WTC11 (cell line): ENCODE measurements around the gene SEC24C. TPM values are rescaled to one million over a fixed set of nuclear protein-coding genes. Genes with fewer than 3 reads are reported as not detected.
A peak's percentile ranks its signal among the peaks of the same experiment; 100 is the strongest.

Experiments
- ATAC-seq: fragments of 200-7000 bp; cut with Tn5 transposase; 2 replicates; pipeline ENCODE4 v1.10.0; 2021; ENCODE audit warnings: mild to moderate bottlenecking, moderate library complexity
- CTCF ChIA-PET: fragments of 300-600 bp; sonication (Branson Sonifier 250); formaldehyde crosslinking; loops from one replicate; lab custom pipeline; 2021; ENCODE audit warnings: antibody characterized with exemption; lab: Charles Lee
- POLR2A ChIA-PET: fragments of 350-600 bp; sonication (Branson Sonifier 250); formaldehyde crosslinking; loops from one replicate; lab custom pipeline; 2021; ENCODE audit warnings: antibody characterized with exemption; lab: Charles Lee
- DNase-seq: peaks from one replicate; pipeline ENCODE4 v3.0.0; 2021; ENCODE audit warnings: low spot score
- H3K27ac Mint-ChIP-seq: 2 replicates; pipeline ENCODE4 v1.8.0; 2021; ENCODE audit warnings: mixed read lengths
- H3K27me3 Mint-ChIP-seq: 2 replicates; pipeline ENCODE4 v1.8.0; 2021; ENCODE audit warnings: low read depth, mild to moderate bottlenecking, moderate library complexity, mixed read lengths
- H3K36me3 Mint-ChIP-seq: 2 replicates; pipeline ENCODE4 v1.8.0; 2021; ENCODE audit warnings: mixed read lengths
- H3K4me1 Mint-ChIP-seq: 2 replicates; pipeline ENCODE4 v1.8.0; 2022; ENCODE audit warnings: mixed read lengths
- H3K4me3 Mint-ChIP-seq: 2 replicates; pipeline ENCODE4 v1.8.0; 2021; ENCODE audit warnings: mild to moderate bottlenecking, moderate library complexity, mixed read lengths
- H3K9me3 Mint-ChIP-seq: 2 replicates; pipeline ENCODE4 v1.8.0; 2021; ENCODE audit warnings: mixed read lengths
- CBFB ChIP-seq: sonication (generic); formaldehyde crosslinking; IDR thresholded peaks from 2 replicates; pipeline ENCODE4 v1.8.1; 2022; ENCODE audit warnings: mild to moderate bottlenecking, low read depth, missing genetic modification reagents
- CREM ChIP-seq: sonication (generic); formaldehyde crosslinking; IDR thresholded peaks from 2 replicates; pipeline ENCODE4 v1.8.1; 2022; ENCODE audit warnings: mild to moderate bottlenecking, missing genetic modification reagents, moderate library complexity
- CTCF ChIP-seq: fragments of 200-600 bp; IDR thresholded peaks from 2 replicates; pipeline ENCODE4 v1.8.0; 2022; ENCODE audit warnings: antibody characterized with exemption
- E2F1 ChIP-seq: sonication (generic); formaldehyde crosslinking; IDR thresholded peaks from 2 replicates; pipeline ENCODE4 v1.8.0; 2022; ENCODE audit warnings: mild to moderate bottlenecking, missing genetic modification reagents
- E2F5 ChIP-seq: sonication (generic); formaldehyde crosslinking; IDR thresholded peaks from 2 replicates; pipeline ENCODE4 v1.8.1; 2022; ENCODE audit warnings: mild to moderate bottlenecking, moderate library complexity, missing genetic modification reagents
- FOXP1 ChIP-seq: sonication (generic); formaldehyde crosslinking; IDR thresholded peaks from 2 replicates; pipeline ENCODE4 v1.8.0; 2022; ENCODE audit warnings: missing genetic modification reagents, mild to moderate bottlenecking, moderate library complexity, borderline replicate concordance
- GABPB1 ChIP-seq: sonication (generic); formaldehyde crosslinking; IDR thresholded peaks from 2 replicates; pipeline ENCODE4 v1.8.1; 2023; ENCODE audit warnings: mild to moderate bottlenecking, missing genetic modification reagents
- IRF2 ChIP-seq: sonication (generic); formaldehyde crosslinking; IDR thresholded peaks from 2 replicates; pipeline ENCODE4 v1.8.0; 2022; ENCODE audit warnings: low read depth, missing genetic modification reagents, borderline replicate concordance
- MAX ChIP-seq: sonication (generic); formaldehyde crosslinking; IDR thresholded peaks from 2 replicates; pipeline ENCODE4 v1.8.0; 2022; ENCODE audit warnings: mild to moderate bottlenecking, missing genetic modification reagents
- MLX ChIP-seq: sonication (generic); formaldehyde crosslinking; IDR thresholded peaks from 2 replicates; pipeline ENCODE4 v1.8.1; 2023; ENCODE audit warnings: mild to moderate bottlenecking, missing genetic modification reagents, moderate library complexity
- RORB ChIP-seq: fragments of 250-450 bp; sonication (Bioruptor Pico); IDR thresholded peaks from 2 replicates; pipeline ENCODE4 v1.9.0; 2021; ENCODE audit warnings: mild to moderate bottlenecking
- TEAD1 ChIP-seq: sonication (generic); formaldehyde crosslinking; IDR thresholded peaks from 2 replicates; pipeline ENCODE4 v1.8.0; 2022; ENCODE audit warnings: mild to moderate bottlenecking, missing genetic modification reagents
- ZNF138 ChIP-seq: sonication (generic); formaldehyde crosslinking; conservative IDR thresholded peaks from 2 replicates; pipeline ENCODE4 v1.8.1; 2022; ENCODE audit warnings: mild to moderate bottlenecking, moderate library complexity, missing genetic modification reagents
- ZNF232 ChIP-seq: sonication (generic); formaldehyde crosslinking; IDR thresholded peaks from 2 replicates; pipeline ENCODE4 v1.8.0; 2022; ENCODE audit warnings: mild to moderate bottlenecking, missing genetic modification reagents
- ZNF423 ChIP-seq: fragments of 250-450 bp; sonication (Bioruptor Pico); IDR thresholded peaks from 2 replicates; pipeline ENCODE4 v2.1.2; 2022; ENCODE audit warnings: mild to moderate bottlenecking, moderate library complexity
- ZNF532 ChIP-seq: fragments of 250-450 bp; sonication (Bioruptor Pico); IDR thresholded peaks from 2 replicates; pipeline ENCODE4 v1.9.0; 2021; ENCODE audit warnings: mild to moderate bottlenecking, borderline replicate concordance
- total RNA-seq: library from RNA; stranded (reverse); gene quantifications from 3 replicates; pipeline ENCODE4 v1.2.3, GENCODE V29; 2021

The SEC24C gene
- total RNA-seq, 1 experiment from 2014 or later: 74.2 TPM

- TF ChIP-seq MLX (CRISPR knock-in tag): no peak
Observed at GRCh38 chr10:73732426-73732825, 11.7 kb upstream of the SEC24C start (continued).

GRCh38 chr10:73732931-73733623 is 11.1 kb upstream of the SEC24C start:
- Mint-ChIP-seq H3K27ac (no peak overlapping the region), H3K4me3 (no peak overlapping the region), H3K4me1 (0 out of 2 replicates have a peak, but pooled peaks cover 2% of the 10 kb centered on the region), H3K9me3 (no peaks in the 10 kb centered on the region), H3K36me3 (peaks cover 8% of the 10 kb centered on the region; the same call in 1 of the 2 replicates), H3K27me3 (no peaks in the 10 kb centered on the region)
- ATAC-seq (peak; percentile 6), DNase-seq (peak; percentile 38)
- no peak for TF ChIP-seq ZNF138 (CRISPR knock-in tag)
- TF ChIP-seq ZNF232 (CRISPR knock-in tag): no peak
- TF ChIP-seq E2F1 (CRISPR knock-in tag): no peak
- no peak for TF ChIP-seq CREM (CRISPR knock-in tag)
- TF ChIP-seq RORB (CRISPR knock-in tag): no peak
- ChIA-PET CTCF (interaction anchor here (0.6 to 1.6 kb wide), 5 partner anchors 36 to 224 kb away, joined by 3 to 7 read pairs (median 3); a partner anchor contains a TSS), POLR2A (interaction anchor here (1.6 kb wide), 1 partner anchor 10 kb away, joined by 6 read pairs; no protein-coding TSS in a partner anchor)

GRCh38 chr10:73734028-73734720 is 10.0 kb upstream of the SEC24C start:
- ChIA-PET POLR2A (interaction anchor here (1.6 kb wide), 1 partner anchor 9 kb away, joined by 6 read pairs; no protein-coding TSS in a partner anchor), CTCF (interaction anchor here (0.6 to 1.6 kb wide), 5 partner anchors 35 to 222 kb away, joined by 3 to 7 read pairs (median 3); a partner anchor contains a TSS)
- no peaks in the 10 kb centered on the region for H3K27me3 Mint-ChIP-seq
- ATAC-seq (peak; percentile 11; the same call in 1 of the 2 replicates), DNase-seq (peak; percentile 21)
- TF ChIP-seq TEAD1 (no peak), MLX (CRISPR knock-in tag) (no peak), FOXP1 (CRISPR knock-in tag) (no peak), CTCF (no peak), MAX (CRISPR knock-in tag) (no peak), IRF2 (no peak), GABPB1 (CRISPR knock-in tag) (no peak), ZNF532 (no peak), ZNF423 (CRISPR knock-in tag) (no peak), CBFB (no peak), E2F5 (CRISPR knock-in tag) (no peak)
- no peak overlapping the region for H3K27ac Mint-ChIP-seq
- H3K9me3 Mint-ChIP-seq: no peaks in the 10 kb centered on the region
- H3K36me3 Mint-ChIP-seq: peaks cover 8% of the 10 kb centered on the region; the same call in 1 of the 2 replicates
- no peak overlapping the region for H3K4me3 Mint-ChIP-seq
- H3K4me1 Mint-ChIP-seq: 0 out of 2 replicates have a peak, but pooled peaks cover 2% of the 10 kb centered on the region
